C4-2B (cell line): ENCODE measurements around the gene SUV39H2.

Source experiments
- ZFX ChIP-seq: fragments of 450-650 bp; IDR thresholded peaks from 2 replicates; pipeline ENCODE4 v1.6.1; 2017
- TF ChIP-seq, protein P1 (sequence below): fragments of 450-650 bp; conservative IDR thresholded peaks from 2 replicates; pipeline ENCODE4 v1.5.1; 2017; ENCODE audit warnings: mild to moderate bottlenecking

GRCh38 chr10:14947268-14947667 is 68.6 kb downstream of the SUV39H2 start:
- TF ChIP-seq, protein P1, sequence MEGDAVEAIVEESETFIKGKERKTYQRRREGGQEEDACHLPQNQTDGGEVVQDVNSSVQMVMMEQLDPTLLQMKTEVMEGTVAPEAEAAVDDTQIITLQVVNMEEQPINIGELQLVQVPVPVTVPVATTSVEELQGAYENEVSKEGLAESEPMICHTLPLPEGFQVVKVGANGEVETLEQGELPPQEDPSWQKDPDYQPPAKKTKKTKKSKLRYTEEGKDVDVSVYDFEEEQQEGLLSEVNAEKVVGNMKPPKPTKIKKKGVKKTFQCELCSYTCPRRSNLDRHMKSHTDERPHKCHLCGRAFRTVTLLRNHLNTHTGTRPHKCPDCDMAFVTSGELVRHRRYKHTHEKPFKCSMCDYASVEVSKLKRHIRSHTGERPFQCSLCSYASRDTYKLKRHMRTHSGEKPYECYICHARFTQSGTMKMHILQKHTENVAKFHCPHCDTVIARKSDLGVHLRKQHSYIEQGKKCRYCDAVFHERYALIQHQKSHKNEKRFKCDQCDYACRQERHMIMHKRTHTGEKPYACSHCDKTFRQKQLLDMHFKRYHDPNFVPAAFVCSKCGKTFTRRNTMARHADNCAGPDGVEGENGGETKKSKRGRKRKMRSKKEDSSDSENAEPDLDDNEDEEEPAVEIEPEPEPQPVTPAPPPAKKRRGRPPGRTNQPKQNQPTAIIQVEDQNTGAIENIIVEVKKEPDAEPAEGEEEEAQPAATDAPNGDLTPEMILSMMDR, result no peak
- TF ChIP-seq ZFX, result no peak
